Skeletal muscle satellite cell (primary cell): ENCODE results near the gene ZNF112. TPM values are rescaled to one million over a fixed set of nuclear protein-coding genes. Genes with fewer than 3 reads are reported as not detected.
"Not testable (repeated sequence)": the region's sequence is repeated elsewhere in the genome, so short reads cannot be mapped to it uniquely, and the experiment has no call there.

ENCODE experiments used
- H3K27me3 ChIP-seq: 2 replicates; pipeline ENCODE4 v1.7.0; 2013; ENCODE audit warnings: low read length; ENCODE audit not compliant: control insufficient read depth, insufficient read depth
- H3K36me3 ChIP-seq: 2 replicates; pipeline ENCODE4 v1.7.0; 2013; ENCODE audit warnings: mild to moderate bottlenecking, control low read depth, low read length; ENCODE audit not compliant: insufficient read depth
- H3K4me1 ChIP-seq: 2 replicates; pipeline ENCODE4 v1.7.0; 2013; ENCODE audit warnings: low read length; ENCODE audit not compliant: control insufficient read depth, insufficient read depth
- H3K4me2 ChIP-seq: 2 replicates; pipeline ENCODE4 v1.7.0; 2013; ENCODE audit warnings: mild to moderate bottlenecking, low read length
- H3K4me3 ChIP-seq: 2 replicates; pipeline ENCODE4 v1.7.0; 2013; ENCODE audit warnings: low read length
- H3K9ac ChIP-seq: 2 replicates; pipeline ENCODE4 v1.7.0; 2013; ENCODE audit warnings: mild to moderate bottlenecking, low read depth, low read length, moderate library complexity
- H3K9me3 ChIP-seq: replicated peaks from 2 replicates; pipeline ENCODE4 v1.7.0; 2013; ENCODE audit warnings: mild to moderate bottlenecking, control low read depth, low read length
- total RNA-seq: library from RNA; depleted of rRNA; stranded (reverse); fragments of >200 nt; gene quantifications from 2 replicates; pipeline ENCODE4 v1.2.3, GENCODE V29; 2012; rRNA removed

ZNF112 gene
- 4.6 and 5.0 TPM in 2 replicates for total RNA-seq

DNA sequence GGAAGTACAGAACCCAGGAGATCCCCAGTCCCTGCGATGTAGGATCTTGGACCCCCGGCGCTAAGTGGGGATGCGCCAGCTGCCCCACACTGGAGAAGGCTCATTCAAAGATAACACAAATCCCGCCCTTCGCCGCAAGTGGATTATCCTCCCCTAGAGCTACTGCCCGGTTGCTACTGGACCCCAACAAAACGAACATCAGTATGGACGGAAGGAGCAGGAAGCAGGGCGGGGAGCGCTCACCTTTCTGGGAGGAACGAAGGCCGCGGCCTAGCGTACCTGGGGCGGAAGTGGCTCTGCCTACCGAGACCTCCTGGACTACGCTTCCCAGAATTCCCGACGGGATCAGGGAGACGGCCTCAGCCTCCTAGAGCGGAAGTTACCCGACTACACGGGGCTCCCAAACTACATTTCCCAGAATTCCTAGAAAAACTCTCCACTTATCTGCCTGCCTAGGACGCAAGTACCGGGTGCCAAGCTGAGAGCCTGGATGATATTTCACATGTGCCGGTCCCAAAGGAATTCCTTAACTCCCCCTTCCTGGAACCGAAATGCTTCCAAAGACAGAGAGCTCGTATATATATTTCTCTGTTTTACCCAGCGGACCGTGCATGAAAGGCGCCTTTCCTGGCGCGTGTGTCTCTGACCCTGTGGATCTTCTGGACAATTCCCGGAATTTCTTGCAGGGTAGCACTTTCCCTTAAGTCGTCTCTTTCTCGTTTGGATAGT lies at the start of gene ZNF112:
ZNF112 (minus strand) TSS at position 298 of the 729 bp plus-strand sequence. CDS start 16,141 bp downstream, outside the sequence.
- H3K9me3 ChIP-seq: no peaks in the 10 kb centered on the region
- H3K4me2 ChIP-seq: peak within 1 kb of the TSS; percentile 82
- peak within 1 kb of the TSS; percentile 90 for H3K9ac ChIP-seq
- no peaks in the 10 kb centered on the region for H3K4me1 ChIP-seq
- peak within 1 kb of the TSS; percentile 84 for H3K4me3 ChIP-seq
- no peaks in the 10 kb centered on the region for H3K27me3 ChIP-seq
- no peaks in the 10 kb centered on the region for H3K36me3 ChIP-seq

DNA sequence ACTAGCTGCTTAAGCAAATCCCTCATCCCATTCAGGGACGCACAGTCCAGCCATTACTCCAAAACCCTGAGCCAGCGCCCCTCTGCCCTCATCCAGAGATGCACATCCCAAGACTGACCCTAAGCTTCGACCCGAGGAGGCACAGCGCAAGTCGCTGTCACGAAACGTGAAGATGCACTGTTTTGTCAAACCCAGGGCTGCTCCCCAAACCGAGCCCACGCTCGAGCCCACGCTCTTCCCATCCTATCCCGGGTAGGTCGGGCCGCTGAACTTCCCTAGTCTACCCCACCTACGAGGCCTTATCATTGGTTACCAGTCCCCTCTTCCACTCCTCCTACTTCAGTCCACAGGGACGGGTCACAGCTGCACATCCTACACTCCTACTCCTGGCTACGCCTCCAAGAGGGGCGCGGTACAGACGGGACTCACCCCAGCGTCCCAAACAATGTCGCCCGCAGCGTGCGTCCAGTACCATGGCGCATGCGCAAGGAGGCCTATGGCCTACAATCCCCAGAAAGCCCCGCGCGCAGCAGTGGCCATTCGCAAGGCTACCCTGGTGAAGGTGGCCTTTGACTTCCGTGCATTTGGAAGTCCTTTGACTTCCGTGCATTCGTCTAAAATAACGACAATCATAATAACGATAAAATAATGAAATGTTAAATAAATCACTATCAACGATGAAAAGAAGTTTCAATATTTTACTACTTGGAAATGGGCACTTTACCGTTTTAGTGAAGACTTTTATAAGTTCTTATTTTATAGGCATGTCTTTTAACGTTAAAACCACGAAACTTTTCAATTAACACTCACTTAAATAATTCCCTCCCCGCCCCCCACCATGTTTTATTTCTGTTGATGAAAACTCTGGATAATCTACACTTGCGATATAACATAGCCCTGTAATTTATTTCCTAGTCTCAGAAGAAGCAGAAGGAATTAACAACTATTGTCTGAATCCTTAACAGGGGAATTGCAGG lies 44.9 kb upstream of the ZNF112 start, which contains the start of gene ZNF285:
ZNF285 (minus strand) TSS at position 470 of the 977 bp plus-strand sequence. CDS start 4,395 bp downstream, outside the sequence.
- H3K9me3 ChIP-seq: peaks cover 6% of the 10 kb centered on the region
- no peaks in the 10 kb centered on the region for H3K27me3 ChIP-seq
- H3K4me2 ChIP-seq: peak within 1 kb of the TSS; percentile 94
- H3K9ac ChIP-seq: peak within 1 kb of the TSS; percentile 69
- peaks cover 8% of the 10 kb centered on the region for H3K4me1 ChIP-seq
- no peaks in the 10 kb centered on the region for H3K36me3 ChIP-seq
- peak within 1 kb of the TSS; percentile 90 for H3K4me3 ChIP-seq

DNA sequence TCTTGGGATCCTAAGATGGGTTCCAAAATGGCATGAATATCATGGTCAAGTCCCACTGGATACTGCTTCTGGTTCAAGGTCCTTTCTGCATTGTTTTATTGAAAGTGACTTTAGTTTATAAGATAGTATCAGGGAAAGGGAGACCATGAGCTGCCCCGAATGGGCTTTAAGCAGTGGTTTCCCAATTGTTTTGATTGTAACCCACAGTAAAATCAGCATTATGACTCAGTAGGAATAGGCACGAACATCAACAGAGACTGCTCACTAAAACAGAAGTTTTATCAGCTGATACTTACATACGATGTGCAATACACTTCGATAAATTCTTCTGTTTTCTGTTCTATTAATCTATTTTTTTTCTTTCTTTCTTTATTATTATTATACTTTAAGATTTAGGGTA lies 32.8 kb upstream of the ZNF112 start:
- H3K4me1 ChIP-seq, H3K4me3 ChIP-seq, H3K27me3 ChIP-seq, H3K36me3 ChIP-seq, H3K4me2 ChIP-seq, H3K9ac ChIP-seq, H3K9me3 ChIP-seq: not testable (repeated sequence)

DNA sequence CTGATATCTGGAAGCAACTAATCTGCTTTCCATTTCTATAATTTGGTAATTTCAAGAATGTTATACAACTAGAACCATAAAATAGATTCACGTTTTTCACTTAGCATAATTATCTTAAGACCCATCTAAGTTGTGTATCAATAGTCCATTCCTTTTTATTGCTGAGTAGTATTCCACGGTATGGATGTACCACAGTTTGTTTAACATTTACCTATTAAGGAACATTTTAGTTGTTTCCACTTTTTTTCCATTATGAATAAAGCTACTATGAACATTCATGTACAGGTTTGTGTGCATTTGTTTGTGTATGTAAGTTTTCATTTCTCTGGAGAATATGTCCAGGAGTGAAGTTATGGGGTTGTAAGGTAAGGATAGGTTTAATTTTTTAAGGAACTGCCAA lies 18.3 kb upstream of the ZNF112 start:
- Histone ChIP-seq H3K9ac (no peak overlapping the region), H3K4me2 (no peak overlapping the region), H3K4me1 (no peaks in the 10 kb centered on the region), H3K36me3 (no peaks in the 10 kb centered on the region), H3K27me3 (no peaks in the 10 kb centered on the region), H3K4me3 (no peak overlapping the region), H3K9me3 (no peaks in the 10 kb centered on the region)

DNA sequence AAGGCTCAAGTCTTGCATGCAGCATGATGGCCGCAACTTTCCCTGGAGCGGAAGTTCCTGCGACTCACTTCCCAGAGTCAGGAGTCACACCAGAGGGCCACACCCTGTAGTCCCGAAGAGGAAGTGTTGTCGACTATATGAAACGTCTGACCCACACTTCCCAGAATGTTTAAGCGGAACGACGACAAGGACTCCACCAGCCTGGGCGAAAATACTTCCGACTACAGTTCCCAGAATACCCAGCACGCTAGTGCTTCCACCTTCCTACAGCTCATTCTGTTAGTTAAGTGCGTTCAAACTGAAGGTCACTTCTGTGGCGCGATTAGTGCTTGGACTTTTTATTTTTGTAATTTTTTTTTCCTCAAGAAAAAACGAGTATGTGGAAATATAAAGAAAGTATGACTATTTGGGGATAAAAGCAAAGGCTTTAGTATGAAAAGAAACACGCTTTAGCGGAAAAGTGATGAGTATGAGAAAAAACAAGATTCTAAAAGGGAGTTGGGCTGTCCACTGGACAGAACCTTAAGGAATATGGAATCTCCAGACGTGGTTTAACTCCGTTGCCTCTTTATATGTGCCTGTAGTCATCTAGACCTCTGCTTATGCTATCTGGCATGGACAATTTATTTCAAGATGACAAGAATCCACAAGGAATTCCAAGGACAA lies 15.5 kb upstream of the ZNF112 start:
- no peak overlapping the region for H3K4me3 ChIP-seq
- H3K9me3 ChIP-seq: no peaks in the 10 kb centered on the region
- H3K36me3 ChIP-seq: no peaks in the 10 kb centered on the region
- H3K9ac ChIP-seq: no peak overlapping the region
- no peaks in the 10 kb centered on the region for H3K27me3 ChIP-seq
- H3K4me2 ChIP-seq: no peak overlapping the region
- H3K4me1 ChIP-seq: no peaks in the 10 kb centered on the region

DNA sequence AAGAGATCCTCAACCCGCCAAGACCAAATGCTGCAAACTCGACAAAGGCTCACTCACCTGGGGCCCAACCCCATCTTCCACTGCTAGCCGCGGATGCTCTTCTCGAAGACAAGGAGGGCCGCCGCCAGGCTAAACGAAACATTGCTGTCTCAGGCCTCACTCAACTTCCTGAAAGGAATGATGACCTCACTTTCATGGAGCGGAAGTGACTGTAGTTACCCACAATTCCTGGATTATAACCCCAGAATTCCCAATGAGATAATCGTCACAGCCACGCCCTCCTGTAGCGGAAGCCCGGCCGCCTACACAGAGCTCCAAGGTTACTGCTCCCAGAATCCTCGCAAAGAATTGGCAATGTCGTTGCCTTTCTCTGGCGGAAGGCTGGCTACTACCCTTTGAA lies 10.5 kb upstream of the ZNF112 start:
- Histone ChIP-seq H3K36me3 (no peaks in the 10 kb centered on the region), H3K9me3 (no peaks in the 10 kb centered on the region), H3K27me3 (no peaks in the 10 kb centered on the region), H3K4me2 (no peak overlapping the region), H3K4me3 (no peak overlapping the region), H3K9ac (no peak overlapping the region), H3K4me1 (no peaks in the 10 kb centered on the region)

DNA sequence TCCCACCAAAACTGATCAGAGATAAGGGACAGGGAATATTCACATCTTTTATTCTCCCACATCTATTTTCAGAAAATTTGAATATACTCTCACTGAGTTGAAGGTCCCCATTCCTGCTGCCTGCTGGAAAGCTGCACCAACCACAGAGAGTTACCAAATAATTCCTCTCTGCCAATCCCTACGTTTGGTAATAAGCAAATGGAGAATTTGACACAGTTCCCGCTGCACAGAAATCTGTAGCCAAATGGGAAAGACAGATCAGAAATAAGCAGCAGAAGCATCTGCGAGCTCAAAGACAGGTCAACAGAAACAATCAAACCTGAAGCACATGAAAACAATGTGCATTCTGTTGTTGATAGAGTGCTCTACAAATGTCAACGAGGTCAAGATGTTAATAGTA lies 9.9 kb downstream of the ZNF112 start:
- Histone ChIP-seq H3K27me3 (no peaks in the 10 kb centered on the region), H3K9me3 (peaks cover 9% of the 10 kb centered on the region), H3K4me2 (no peak overlapping the region)

DNA sequence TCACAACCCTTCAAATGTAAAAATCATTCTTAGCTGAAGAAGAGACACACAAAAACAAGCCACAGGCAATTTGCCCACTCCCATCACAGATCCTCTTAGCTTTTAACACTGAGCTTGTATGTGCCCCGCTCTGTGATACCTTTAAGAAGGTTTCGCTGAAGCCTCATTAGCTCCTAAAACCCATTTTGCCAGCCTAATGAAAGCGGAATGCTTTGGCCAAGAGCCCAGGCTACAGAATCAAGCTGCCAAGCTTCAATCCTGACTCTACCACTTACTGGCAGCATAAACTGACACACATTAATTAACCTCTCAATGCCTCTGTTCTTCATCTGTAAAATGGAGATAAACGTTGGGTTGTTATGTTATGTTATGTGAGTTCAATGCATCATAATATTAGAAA lies 10.5 kb downstream of the ZNF112 start:
- no peaks in the 10 kb centered on the region for H3K36me3 ChIP-seq
- H3K4me3 ChIP-seq: no peak overlapping the region
- H3K9me3 ChIP-seq: peaks cover 9% of the 10 kb centered on the region
- no peaks in the 10 kb centered on the region for H3K4me1 ChIP-seq
- H3K9ac ChIP-seq: no peak overlapping the region
- H3K27me3 ChIP-seq: no peaks in the 10 kb centered on the region
- H3K4me2 ChIP-seq: no peak overlapping the region

More for the DNA sequence above, 9.9 kb downstream of the ZNF112 start:
- H3K4me1 ChIP-seq: no peaks in the 10 kb centered on the region
- H3K4me3 ChIP-seq: no peak overlapping the region
- no peak overlapping the region for H3K9ac ChIP-seq
- H3K36me3 ChIP-seq: no peaks in the 10 kb centered on the region

DNA sequence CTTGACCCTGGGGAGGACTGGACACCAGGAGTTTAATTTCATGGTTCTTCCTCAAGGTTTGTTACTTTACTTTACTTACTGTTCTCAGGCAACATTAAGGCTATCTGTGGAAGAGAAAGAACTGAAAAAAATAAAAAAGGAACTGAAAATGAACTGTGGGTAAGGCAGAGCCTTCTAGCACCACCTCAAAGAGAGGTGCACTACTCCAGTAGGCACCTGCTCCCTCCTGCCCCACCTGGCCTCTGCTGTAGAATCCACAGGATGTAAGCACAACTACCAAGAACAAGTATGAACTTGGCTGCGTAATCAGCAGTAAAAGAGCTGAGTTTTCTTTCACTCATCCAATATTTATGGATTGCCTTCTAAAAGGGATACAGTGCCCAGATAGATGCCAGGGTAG lies 12.2 kb downstream of the ZNF112 start:
- Histone ChIP-seq H3K4me1 (no peaks in the 10 kb centered on the region), H3K9me3 (peaks cover 9% of the 10 kb centered on the region), H3K9ac (no peak overlapping the region), H3K4me2 (no peak overlapping the region), H3K36me3 (peaks cover 11% of the 10 kb centered on the region), H3K27me3 (no peaks in the 10 kb centered on the region), H3K4me3 (no peak overlapping the region)

DNA sequence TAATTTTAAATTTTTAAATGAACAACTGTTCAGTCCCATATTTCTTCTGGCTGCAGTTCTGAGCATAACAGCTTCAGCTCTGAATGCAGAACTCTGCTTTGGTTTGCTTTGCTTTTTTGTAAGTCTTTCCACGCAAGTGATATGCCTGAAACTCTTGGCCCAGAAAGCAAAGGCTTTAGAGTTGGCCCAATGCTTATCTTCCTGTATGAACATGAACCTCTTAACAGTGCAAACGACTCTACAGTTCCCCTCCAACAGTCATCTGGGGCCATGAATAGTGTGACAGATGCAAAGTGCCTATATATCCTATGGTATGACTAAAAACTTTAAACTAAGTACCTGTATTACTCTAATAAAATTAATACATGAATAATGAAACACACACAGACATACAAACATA lies 14.7 kb downstream of the ZNF112 start:
- Histone ChIP-seq H3K4me2 (no peak overlapping the region), H3K9ac (no peak overlapping the region), H3K27me3 (no peaks in the 10 kb centered on the region), H3K36me3 (peaks cover 20% of the 10 kb centered on the region), H3K9me3 (no peaks in the 10 kb centered on the region), H3K4me3 (no peak overlapping the region), H3K4me1 (no peaks in the 10 kb centered on the region)

DNA sequence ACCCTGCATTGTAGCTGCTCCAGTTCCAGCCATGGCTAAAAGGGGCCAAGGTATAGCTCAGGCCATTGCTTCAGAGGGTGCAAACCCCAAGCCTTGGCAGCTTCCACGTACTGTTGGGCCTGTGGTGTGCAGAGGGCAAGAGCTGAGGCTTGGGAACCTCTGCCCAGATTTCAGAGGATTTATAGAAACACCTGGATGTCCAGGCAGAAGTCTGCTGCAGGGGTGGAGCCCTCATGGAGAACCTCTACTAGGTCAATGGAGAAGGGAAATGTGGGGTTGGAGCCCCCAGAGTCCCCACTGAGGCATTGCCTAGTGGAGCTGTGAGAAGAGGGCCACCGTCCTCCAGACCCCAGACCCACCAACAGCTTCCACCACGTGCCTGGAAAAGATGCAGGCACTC lies 21.8 kb downstream of the ZNF112 start:
- H3K4me3 ChIP-seq, H3K4me2 ChIP-seq, H3K9me3 ChIP-seq, H3K9ac ChIP-seq, H3K4me1 ChIP-seq, H3K27me3 ChIP-seq: not testable (repeated sequence)
- peaks cover 69% of the 10 kb centered on the region for H3K36me3 ChIP-seq
